Uterus (tissue), 2 donors: ENCODE data around the gene UBASH3B.

Experiments
- POLR2A ChIP-seq, 2 donors: fragments of 450-650 bp; IDR thresholded peaks; one replicate each; pipeline ENCODE4 v1.6.1; 2016; ENCODE audit warnings: antibody characterized with exemption in 2 of 2, mild to moderate bottlenecking in 1 of 2, moderate library complexity in 1 of 2
- TF ChIP-seq, protein P1 (sequence below), 4 experiments: fragments of 200-600 bp in 2 of 4; fragments of 450-650 bp in 2 of 4; sonication (generic) in 2 of 4; IDR thresholded peaks; one replicate each; pipeline ENCODE4 v1.5.1; 2016 to 2019; ENCODE audit warnings: antibody characterized with exemption in 4 of 4, mild to moderate bottlenecking in 2 of 4, moderate library complexity in 1 of 4

DNA sequence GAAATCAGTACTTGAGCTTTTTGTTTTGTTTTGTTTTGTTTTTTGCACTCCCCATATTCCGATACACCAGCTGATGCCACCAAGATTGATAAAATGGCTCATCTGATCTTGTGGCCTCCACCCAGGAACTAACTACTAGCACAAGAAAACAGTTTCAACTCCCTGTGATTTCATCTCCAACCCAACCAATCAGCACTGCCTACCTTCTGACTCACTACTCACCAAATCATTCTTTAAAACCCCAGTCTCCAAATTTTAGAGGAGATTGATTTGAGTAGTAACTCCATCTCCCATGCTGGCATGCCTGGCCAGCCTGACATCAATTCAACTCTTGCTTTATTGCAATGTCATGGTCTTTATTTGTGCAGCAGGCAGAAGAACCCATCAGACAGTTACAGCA lies 166.7 kb downstream of the UBASH3B start:
- TF ChIP-seq, protein P1, sequence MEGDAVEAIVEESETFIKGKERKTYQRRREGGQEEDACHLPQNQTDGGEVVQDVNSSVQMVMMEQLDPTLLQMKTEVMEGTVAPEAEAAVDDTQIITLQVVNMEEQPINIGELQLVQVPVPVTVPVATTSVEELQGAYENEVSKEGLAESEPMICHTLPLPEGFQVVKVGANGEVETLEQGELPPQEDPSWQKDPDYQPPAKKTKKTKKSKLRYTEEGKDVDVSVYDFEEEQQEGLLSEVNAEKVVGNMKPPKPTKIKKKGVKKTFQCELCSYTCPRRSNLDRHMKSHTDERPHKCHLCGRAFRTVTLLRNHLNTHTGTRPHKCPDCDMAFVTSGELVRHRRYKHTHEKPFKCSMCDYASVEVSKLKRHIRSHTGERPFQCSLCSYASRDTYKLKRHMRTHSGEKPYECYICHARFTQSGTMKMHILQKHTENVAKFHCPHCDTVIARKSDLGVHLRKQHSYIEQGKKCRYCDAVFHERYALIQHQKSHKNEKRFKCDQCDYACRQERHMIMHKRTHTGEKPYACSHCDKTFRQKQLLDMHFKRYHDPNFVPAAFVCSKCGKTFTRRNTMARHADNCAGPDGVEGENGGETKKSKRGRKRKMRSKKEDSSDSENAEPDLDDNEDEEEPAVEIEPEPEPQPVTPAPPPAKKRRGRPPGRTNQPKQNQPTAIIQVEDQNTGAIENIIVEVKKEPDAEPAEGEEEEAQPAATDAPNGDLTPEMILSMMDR (IDR thresholded peaks at IDR 0.05) = no peak
- no peak for TF ChIP-seq POLR2A (IDR thresholded peaks at IDR 0.05)
